ENCODE data around the gene CWC22. TPM values are rescaled to one million over a fixed set of nuclear protein-coding genes. Genes with fewer than 3 reads are reported as not detected.

Gene CWC22
- total RNA-seq, 6 experiments from 2014 or later: 5.2 to 7.8 (median 7.2) TPM

GRCh38 chr2:180046776-180047175 is 39.7 kb upstream of the CWC22 start:
- ATAC-seq (no peak), DNase-seq (no peak)
- Histone ChIP-seq H3K27me3 (no peaks in the 10 kb centered on the region), H3K4me1 (no peaks in the 10 kb centered on the region), H3K27ac (no peak overlapping the region), H3K4me3 (no peak overlapping the region), H3K9me3 (no peaks in the 10 kb centered on the region), H3K36me3 (no peaks in the 10 kb centered on the region)
- intact Hi-C loops (cut with DNase I): no loop called here
- no peak for TF ChIP-seq POLR2A (IDR thresholded peaks at IDR 0.05)
- TF ChIP-seq, protein P1, sequence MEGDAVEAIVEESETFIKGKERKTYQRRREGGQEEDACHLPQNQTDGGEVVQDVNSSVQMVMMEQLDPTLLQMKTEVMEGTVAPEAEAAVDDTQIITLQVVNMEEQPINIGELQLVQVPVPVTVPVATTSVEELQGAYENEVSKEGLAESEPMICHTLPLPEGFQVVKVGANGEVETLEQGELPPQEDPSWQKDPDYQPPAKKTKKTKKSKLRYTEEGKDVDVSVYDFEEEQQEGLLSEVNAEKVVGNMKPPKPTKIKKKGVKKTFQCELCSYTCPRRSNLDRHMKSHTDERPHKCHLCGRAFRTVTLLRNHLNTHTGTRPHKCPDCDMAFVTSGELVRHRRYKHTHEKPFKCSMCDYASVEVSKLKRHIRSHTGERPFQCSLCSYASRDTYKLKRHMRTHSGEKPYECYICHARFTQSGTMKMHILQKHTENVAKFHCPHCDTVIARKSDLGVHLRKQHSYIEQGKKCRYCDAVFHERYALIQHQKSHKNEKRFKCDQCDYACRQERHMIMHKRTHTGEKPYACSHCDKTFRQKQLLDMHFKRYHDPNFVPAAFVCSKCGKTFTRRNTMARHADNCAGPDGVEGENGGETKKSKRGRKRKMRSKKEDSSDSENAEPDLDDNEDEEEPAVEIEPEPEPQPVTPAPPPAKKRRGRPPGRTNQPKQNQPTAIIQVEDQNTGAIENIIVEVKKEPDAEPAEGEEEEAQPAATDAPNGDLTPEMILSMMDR (IDR thresholded peaks at IDR 0.05): no peak

DNA sequence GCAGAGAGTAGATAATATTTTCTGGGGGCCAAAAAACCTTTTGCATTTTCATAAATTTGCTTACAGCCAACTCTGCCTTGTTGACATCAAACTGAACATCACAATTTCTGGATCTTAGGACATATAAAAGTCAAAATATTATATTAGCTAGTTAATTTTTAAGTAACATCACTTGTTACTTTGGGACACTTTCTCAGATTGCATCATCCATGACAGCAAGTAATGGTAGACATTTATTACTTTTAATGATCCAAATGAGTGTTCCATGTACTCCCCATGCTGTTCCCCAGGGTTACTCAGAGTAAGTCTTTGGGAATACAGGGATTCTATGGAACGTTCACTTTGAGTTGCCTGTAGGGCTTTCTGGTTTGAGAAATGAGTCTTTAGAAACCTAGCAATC is 39.1 kb upstream of the CWC22 start:
- H3K4me3 ChIP-seq: no peak overlapping the region
- no peak for DNase-seq
- no peaks in the 10 kb centered on the region for H3K27me3 ChIP-seq
- H3K9me3 ChIP-seq: no peaks in the 10 kb centered on the region
- TF ChIP-seq, protein P1 (IDR thresholded peaks at IDR 0.05): no peak
- TF ChIP-seq POLR2A (IDR thresholded peaks at IDR 0.05): no peak
- no peaks in the 10 kb centered on the region for H3K4me1 ChIP-seq
- WGBS (ENCODE audit: insufficient coverage, low coverage, low lambda C conversion rate, missing lambda C conversion rate): 50% methylated on average over 1 of the region's 1 CpG
- no peaks in the 10 kb centered on the region for H3K36me3 ChIP-seq
- ATAC-seq: no peak
- H3K27ac ChIP-seq: no peak overlapping the region
- intact Hi-C loops (cut with DNase I): no loop called here

DNA sequence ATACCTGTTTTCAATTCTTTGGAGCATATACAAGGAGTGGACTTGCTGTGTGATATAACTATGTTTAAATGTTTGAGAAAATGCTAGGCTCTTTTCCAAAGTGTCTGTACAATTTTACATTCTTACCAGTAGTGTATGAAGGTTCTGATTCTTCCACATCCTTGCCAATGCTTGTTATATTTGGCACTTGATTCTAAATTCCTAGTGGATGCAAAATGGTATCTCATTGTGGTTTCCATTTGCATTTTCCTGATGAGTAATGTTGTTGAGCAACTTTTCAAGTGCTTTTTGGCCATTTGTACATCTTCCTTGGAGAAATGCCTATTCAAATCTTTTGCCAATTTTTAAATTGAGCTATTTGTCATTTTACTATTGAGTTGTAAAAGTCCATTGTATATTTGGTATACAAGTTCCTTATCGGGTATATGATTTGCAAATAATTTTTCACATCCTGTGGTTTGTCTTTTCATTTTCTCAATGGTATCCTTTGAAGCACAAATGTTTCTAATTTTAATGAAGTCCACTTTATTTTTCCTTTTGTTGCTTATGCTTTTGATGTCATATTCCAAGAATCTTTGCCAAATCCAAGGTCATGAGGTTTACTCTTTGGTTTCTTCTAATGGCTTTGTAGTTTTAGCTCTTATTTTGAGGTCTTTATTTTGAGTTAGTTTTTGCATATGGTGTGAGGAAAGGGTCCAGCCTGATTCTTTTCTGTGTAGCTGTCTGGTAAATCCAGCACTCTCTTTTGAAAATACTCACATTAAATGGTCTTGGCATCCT is 33.2 kb upstream of the CWC22 start:
- DNase-seq: no peak
- no peaks in the 10 kb centered on the region for H3K4me1 ChIP-seq
- no peaks in the 10 kb centered on the region for H3K9me3 ChIP-seq
- H3K36me3 ChIP-seq: no peaks in the 10 kb centered on the region
- WGBS (ENCODE audit: insufficient coverage, low coverage, low lambda C conversion rate, missing lambda C conversion rate): 71% methylated on average over 1 of the region's 1 CpG
- intact Hi-C loops (cut with DNase I): no loop called here
- no peak overlapping the region for H3K27ac ChIP-seq
- H3K4me3 ChIP-seq: no peak overlapping the region
- no peaks in the 10 kb centered on the region for H3K27me3 ChIP-seq
- ATAC-seq: no peak
- no peak for TF ChIP-seq POLR2A (IDR thresholded peaks at IDR 0.05)

DNA sequence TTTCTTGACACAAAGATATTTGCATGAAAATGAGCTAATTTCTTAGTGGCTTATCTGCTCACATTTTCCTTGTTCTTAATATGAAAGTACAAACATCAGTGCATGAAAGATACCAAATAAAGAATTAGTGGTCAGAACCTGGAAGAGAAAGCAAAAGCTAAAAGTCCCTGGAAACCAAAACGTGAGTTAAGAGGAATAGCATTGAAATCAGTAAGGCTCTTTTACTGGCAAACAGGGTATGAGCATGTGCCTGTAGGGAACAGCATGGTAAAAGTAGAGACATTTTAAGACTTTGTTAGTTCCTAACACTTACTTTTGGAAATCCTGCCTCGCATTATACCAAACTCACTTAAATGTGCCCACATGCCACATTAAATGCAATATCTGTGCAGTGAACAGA is 31.9 kb upstream of the CWC22 start:
- intact Hi-C loops (cut with DNase I): no loop called here
- Histone ChIP-seq H3K4me1 (no peaks in the 10 kb centered on the region), H3K27ac (no peak overlapping the region), H3K27me3 (no peaks in the 10 kb centered on the region), H3K9me3 (no peaks in the 10 kb centered on the region), H3K36me3 (no peaks in the 10 kb centered on the region), H3K4me3 (no peak overlapping the region)
- TF ChIP-seq, protein P1 (IDR thresholded peaks at IDR 0.05): no peak
- no peak for TF ChIP-seq POLR2A (IDR thresholded peaks at IDR 0.05)
- ATAC-seq (no peak), DNase-seq (no peak)
- 36% methylated on average over 2 of the region's 2 CpGs for WGBS (ENCODE audit: insufficient coverage, low coverage, low lambda C conversion rate, missing lambda C conversion rate)

DNA sequence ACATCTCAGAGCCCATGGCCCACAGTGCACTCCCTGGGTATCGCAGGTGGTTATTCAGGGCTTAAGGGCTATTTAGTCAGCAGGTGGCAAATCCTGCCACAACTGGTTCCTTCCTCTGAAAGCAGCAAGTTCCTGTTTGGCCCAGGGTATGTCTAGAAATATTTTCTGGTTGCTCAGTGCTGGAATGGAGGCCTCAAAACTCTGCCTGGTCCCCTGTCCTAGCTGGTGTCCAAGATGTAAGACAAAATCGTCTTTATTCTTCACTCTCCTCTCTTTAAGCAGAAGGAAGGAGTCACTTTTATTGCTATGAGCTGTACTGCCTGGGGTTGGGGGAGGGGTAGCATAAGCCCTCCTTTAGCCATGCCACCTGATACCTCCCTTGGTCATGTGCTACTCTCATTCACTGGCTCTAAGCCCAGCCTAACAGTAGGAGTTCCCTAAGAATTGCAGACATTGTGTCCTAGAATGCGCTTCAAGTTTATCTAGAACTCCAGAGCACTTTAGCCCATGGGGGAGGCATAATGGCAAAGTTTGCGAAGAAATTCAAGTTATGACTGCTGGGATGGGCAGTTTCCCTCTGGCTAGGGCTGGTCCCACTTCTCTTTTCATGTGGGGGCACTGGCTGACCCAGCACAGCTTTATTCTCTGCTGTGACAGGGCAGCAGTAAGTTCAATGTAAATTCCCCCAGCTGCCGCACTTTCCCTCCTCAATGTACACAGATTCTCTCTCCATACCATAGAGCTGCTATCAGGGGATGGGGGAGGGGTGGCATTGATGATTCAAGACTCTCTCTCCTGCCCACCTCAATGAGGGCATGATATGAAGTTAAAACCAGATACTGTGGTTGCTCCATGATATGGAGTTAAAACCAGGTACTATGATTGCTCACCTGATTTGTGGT is 27.1 kb upstream of the CWC22 start:
- intact Hi-C loops (cut with DNase I): no loop called here
- H3K4me1 ChIP-seq: no peaks in the 10 kb centered on the region
- no peaks in the 10 kb centered on the region for H3K27me3 ChIP-seq
- H3K4me3 ChIP-seq: no peak overlapping the region
- ATAC-seq: no peak
- no peaks in the 10 kb centered on the region for H3K9me3 ChIP-seq
- no peak for DNase-seq
- H3K27ac ChIP-seq: no peak overlapping the region
- TF ChIP-seq POLR2A (IDR thresholded peaks at IDR 0.05): no peak
- TF ChIP-seq, protein P1 (IDR thresholded peaks at IDR 0.05): no peak
- 64% methylated on average over 3 of the region's 5 CpGs for WGBS (ENCODE audit: insufficient coverage, low coverage, low lambda C conversion rate, missing lambda C conversion rate)
- H3K36me3 ChIP-seq: no peaks in the 10 kb centered on the region
